Suppressor macrophage treated with lipopolysaccharide for 1 hour (primary cell): ENCODE data around the gene IGF2BP2.
A peak's percentile ranks its signal among the peaks of the same experiment; 100 is the strongest.

Source experiments
- DNase-seq, 3 donors: peaks; one replicate each; pipeline ENCODE4 v3.0.0-alpha.2; 2020 to 2022

The IGF2BP2 gene

DNA sequence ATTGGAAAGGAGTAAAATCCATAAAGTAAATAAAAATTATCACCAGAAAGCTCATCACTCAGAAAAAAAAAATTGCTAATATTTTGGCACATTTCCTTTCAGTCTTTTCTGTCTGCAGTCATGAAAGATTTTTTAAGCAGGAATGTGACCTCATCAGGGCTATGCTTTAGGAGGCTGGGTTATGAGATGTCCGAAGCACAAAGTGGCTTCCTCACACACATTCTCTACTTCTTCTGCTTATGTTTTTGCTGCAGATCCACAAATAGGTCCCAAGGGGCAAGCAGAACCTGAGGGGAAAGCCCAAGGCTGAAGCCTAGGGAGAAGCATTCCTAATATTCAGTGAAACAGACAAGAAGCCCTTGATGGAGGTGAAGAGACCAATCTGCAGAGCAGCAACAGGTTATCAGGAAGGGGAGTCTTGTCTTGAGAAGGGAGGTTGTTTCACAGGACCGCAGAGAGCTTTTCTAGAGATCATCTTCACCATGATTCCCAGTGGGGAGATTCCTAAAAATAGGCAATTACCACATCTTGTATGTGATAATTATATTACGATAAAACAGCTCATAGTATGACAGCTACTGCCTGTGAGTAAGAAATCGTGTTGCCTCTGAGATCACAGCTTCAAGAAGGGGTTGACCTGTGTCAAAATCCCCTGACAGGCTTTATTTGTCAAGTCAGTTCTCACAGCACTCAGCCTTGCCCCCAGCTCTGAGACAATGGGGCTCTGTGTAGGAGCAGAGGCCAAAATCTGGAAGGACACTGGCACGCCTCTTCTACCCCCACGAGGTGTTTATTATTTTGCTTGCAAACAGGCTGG is 60.5 kb downstream of the IGF2BP2 start:
- peak; percentile 79 to 95 (median 88) for DNase-seq

DNA sequence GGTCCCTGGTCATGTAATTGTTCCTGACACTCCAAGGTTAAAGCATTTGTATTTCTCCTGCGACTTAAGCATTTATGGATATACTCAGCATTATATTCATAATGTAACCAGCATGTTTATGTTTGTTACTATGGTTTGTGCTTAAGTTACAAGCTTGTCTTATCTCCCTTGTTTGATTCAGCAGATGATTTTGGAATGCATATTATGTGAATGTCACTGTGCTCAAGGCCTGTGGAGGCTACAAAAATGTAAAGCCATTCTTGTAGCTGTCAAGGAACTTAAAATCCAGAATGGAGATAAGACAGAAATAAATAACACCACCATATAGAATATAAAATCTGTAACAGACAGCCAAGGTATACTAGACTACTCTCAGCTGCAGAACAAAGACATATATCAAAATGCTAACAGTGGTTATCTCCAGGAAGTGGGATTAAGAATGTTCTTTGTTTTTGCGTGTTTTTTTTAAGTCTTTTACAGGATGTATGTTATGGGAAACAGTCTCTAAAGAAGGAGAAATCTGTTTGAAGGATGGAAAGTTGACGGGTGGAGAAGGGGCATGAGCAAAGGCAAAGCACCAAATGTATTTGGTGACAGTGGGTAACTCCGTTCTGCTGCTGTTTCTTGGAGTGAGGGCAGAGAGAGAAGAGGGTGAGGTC is 61.4 kb downstream of the IGF2BP2 start:
- no peak for DNase-seq

DNA sequence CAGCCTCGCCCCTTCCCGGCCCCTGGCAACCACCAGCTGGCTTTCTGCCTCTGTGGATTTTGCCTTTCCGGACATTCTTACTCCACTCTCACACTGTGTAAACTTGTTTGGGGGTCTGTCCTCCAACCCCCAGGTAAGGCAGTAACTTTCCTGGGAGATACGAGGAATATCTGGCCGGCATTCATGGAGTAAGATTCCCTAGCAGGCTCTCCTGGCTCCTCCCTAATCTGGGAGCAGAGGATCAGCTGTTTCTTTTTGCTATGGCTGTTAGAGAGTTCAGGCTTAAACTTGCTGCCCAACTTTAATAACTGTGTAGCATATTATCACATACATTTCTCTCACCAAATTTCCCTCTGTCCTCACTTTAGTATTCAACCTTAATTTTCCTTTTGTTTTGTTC is 64.3 kb downstream of the IGF2BP2 start:
- DNase-seq: no peak

DNA sequence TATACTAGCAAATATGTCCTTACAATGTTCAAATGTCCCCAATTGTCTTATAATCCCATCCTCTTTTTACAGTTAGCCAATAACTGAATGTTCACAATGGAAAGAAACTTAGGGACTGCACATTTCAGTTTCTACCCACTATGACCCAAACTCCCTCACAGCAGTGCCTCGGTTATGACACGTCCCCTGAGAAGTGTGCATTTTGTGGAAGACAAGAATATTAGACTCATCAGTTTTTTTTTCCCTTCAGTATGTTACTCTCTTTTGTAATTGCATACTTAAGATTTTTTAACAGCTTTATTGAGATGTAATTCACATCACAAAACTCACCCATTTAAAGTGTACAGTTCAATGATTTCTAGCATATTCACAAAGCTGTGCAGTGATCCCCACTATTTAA is 64.8 kb downstream of the IGF2BP2 start:
- DNase-seq: peak in 2 of 3 donors; percentile 29 to 37

DNA sequence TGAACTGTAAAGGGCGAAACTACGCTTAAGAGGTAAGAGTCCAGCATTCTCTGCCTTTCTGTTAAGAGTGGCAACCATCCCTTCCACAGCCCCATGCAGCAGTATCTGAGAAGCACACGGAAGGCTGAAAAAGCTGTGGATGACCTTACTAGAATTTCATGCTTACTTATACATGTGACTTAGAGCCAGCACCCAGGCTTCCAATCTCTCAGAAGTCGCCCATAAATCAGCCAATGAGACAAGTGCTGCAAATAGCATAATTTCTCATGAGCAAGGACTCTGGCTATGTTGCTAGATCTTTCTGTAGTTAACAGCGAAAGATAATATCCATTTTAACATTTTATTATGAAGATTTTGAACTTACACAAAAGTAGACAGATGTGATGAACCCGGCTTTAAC is 65.3 kb downstream of the IGF2BP2 start:
- DNase-seq: no peak

DNA sequence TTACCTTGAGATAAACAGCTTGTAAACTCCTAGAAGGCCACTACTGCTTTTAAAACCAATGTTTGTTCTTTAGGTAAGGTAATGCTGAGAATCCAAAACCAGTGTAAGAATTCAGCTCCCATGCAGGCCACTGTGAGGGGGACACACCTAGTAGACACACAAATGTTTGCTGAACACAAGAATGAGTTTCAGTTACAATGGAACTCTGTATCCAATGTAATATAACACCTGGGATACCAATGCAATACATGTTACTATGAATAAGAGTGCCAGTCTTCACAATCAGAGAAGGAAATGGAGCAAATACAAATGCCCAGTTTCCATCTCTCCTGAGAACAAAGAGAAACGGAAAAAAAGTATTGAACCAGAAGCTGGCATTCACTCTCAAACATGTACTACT is 65.9 kb downstream of the IGF2BP2 start:
- no peak for DNase-seq

DNA sequence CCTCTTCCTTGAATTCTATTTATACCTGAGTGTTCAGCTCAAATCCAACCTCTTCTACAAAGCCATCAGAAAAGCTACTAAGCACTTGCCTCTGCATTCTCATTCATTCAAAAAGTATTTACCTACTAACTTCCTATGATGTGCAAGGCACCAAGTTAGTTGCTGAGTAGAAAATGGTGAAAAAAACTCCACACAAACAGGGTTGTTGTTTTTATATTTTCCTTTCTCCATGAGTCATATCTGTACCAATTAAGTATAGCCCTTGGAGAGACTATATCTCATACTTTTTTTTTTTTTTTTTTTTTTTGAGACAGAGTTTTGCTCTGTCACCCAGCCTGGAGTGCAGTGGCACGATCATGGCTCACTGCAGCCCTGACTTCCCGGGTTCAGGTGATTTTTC is 67.7 kb downstream of the IGF2BP2 start:
- DNase-seq: no peak

DNA sequence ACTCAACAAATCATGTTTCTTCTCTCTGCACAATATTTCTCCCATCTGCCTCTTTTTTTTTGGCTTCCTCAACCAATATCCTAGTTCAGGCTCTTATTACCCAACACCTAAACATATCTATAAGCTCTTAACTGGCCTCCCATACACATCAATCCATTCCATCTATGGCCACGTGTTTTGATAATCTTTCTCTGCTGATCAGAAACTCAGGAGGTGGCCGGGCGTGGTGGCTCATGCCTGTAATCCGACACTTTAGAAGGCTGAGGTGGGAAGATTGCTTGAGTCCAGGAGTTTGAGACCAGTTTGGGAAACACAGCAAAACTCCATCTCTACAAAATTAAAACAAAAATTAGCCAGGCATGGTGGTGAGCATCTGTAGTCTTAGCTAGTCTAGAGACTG is 68.4 kb downstream of the IGF2BP2 start:
- DNase-seq: no peak

DNA sequence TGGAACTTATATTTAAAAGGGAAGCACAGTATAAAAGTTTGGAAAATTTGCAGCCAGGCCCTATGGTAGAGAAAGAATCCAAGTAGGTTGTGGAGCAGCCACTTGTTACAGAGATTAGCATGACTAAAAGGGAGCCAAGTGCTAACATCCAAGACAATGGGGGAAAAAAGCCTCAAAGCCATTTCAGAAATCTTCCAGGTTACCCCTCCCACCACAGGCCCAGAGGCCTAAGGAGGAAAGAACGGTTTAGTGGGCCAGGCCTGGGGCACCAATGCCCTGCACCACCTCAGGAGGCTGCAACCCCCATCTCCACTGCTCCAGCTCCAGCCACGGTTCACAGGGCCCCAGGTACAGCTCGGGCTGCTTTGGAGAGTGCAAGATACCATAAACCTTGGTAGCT is 69.9 kb downstream of the IGF2BP2 start:
- DNase-seq: no peak

DNA sequence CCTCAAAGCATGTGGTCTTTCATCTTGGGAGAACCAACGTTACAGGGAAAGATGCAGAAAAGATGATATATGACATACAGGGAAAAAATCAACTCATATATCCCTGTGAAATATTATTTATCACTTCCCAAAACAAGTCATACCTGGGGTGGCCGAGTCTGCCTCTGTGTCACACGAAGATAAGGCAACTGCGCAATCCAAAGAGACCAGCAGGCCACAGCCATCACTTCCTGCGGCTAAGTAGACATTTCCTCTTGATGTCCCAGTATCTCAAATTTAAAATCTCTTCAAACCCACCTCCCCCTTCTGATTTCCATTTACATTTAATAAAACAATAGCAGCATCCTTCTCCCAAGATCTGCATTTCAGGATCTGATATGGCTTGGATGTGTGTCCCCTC is 71.5 kb downstream of the IGF2BP2 start:
- no peak for DNase-seq

DNA sequence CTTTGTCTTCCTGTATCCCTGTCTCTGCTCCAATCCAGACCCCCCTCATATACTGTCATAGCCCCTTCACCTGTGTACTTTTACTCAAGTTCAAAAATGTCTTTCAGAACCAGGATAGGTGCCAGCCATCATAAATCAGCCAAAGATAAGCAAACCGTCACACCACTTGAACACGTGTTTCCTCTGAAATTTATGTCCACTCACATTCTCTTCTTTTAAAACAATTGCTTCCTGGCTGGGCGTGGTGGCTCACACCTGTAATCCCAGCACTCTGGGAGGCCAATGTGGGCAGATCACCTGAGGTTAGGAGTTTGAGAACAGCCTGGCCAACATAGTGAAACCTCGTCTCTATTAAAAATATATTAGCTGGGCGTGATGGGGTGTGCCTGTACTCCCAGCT is 74.1 kb downstream of the IGF2BP2 start:
- no peak for DNase-seq

DNA sequence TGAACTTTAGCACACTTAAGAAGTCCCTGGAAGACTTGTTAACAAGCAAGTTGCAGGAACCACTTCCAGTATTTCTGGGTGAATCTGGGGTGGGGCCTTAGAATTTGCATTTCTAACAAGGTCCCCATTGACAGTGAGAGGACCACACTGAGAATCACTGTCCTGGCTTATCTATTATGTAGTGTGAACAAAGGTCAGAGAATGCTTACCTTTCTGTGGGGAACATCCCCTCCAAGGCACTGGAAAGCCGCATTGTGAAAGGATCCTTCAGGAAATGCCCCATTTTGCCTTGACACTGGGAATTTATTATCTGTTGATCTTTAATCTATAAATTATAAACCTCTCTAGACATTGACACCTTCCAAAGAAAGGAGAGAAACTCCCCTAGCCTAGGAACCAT is 74.8 kb downstream of the IGF2BP2 start:
- no peak for DNase-seq

DNA sequence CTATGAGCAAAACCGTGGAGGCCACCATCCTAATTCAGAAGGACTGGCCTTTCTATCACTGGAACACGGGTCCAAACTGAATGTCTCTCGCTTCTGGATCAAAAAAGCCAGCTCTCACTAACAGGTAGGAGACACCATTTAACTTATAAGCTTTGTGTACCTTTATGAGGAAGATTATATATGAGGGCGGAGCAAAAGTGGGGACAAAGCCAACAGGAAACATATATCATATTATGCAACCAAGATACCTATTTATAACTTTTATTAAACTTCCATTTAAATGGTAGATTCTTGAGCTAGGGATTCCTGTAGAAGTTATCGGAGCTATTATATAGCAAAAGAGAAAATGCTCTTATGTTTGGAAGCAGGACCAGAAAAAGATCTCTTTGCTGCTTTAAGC is 78.4 kb downstream of the IGF2BP2 start:
- DNase-seq: no peak

DNA sequence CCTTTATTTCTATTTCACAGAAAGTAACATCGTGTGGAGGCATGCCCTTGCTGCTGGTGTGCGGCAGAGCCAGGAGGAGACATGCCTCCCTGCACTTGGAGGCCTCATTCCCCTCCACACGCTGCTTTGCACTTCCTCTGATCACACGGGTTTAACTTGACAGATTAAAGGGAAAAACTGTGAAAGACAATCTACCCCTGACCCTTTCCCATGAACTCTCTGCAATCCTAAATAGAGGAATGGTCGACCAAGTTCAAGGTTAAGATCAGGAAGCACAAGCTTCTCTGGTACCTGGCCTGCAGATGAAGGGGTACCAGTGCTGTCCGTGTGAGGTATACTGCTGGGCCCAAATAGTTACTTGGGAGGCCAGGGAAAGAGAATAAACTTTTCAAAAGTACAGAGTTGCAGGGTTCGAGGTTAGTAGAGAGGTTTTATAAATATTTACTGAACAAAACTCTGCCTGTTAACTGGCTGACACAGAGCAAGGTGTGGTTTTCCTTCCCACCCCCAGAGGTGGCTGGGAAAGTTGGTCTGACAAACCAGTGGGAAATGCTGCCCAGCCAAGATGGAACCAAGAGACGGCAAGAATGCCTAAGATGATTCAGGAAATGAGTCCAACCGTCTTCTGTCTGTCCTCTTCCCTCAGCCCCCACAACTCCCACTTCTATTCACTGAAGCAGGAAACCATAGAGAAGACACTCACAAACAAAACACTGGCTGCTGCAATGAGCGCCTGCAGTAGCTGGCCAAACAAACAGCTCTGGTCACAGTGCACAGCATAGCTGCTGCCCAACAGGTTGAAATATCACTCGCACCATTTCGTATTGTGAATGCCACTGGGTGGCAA is 79.6 kb downstream of the IGF2BP2 start:
- DNase-seq: peak; percentile 65 to 80 (median 71)

DNA sequence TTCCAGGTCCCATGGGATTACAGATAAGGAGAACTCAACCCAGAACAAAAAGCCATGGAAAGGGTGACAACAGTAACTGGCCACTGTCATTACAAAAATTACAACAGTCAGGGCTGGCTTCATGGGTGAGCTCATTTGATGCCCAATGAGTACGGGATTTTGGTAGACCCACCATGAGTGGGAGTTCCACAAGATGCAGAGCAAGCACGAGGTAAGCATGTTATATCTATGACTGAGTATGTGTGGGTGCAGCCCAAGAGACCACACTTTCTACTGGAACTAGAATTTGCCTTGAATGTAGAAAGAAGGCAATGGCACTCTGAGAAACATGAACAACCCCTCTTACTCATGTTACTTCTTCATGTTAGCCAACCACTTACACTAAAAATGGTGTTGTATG is 83.3 kb downstream of the IGF2BP2 start:
- DNase-seq: peak; percentile 70 to 89 (median 73)

DNA sequence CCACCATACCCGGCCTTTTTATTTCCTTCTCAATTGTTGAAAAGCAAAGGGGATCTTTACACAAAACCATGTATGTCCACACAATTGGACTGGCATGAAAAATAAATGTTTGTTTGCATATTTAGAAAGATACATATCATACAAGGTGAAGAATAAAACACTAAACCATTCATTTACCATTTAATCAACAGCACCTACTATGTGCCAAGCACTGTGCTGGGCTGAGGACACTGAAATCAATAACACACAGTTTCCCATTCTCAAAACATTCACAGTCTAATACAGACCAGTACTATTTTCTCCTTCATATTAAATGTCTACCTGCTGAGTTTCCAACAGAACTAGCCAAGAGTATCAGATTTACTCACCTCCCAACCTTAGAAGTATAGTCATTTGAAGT is 84.7 kb downstream of the IGF2BP2 start:
- no peak for DNase-seq

DNA sequence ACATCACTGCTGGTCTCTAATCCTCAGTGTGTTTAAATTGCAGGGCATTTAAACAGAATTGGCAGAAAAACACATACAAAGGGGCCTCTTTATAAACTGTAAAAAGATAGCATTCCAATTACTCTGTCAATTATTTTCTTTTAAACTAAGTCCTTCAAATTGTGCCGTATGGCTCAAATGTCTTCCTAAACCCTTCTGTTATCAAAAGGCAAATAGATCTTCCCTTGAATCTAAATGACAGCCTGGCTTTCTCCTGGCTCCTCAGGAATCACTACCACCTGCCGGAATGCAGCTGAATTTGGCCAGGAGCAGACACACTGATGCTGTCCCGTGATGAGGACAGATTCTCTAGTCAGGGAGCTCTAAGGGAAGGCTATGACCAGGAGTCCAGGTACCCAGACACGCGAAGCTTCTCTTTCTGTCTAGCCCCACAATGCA is 85.6 kb downstream of the IGF2BP2 start:
- no peak for DNase-seq

DNA sequence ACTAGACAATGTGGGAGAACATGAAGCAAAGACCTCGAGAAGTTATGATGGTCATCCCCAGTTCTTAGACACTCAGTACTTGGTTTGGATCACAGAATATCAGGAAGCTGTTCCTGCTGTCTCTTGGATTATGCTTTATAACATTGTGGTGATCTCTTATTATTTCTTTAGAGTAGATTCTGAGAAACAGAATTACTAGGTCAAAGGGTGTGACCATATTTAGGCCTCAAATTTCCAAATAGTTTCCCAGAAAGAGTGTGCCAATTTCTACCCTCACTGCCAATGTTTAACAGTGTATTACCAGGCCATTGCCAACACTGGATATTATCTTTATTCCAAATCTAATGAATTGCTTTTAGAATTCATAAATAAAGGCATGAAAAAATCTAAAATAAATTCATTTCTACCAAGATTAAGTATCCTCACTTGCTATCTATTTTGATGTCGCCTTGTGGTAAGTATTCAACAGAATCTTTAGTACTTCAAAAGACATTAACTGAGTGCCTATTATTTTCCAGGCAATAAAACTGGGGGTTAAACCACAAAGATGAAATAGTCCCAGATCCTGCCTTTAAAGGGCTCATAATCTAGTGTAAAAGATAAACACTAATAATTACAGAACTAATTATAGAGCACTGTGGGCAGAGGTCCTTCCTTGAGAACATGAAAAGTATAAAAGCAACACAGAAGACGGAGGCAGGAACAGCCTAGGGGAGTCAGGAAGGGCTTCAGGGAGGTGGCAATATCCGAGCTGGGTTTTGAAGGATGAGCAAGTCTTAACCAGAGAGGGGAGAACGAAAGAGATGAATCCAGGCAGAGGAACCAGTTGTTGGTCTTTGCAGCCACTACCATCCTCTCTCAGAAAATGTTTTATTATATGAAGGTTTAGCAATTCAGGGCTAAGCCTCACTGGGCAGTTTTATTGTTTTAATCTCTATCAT is 86.8 kb downstream of the IGF2BP2 start:
- no peak for DNase-seq

DNA sequence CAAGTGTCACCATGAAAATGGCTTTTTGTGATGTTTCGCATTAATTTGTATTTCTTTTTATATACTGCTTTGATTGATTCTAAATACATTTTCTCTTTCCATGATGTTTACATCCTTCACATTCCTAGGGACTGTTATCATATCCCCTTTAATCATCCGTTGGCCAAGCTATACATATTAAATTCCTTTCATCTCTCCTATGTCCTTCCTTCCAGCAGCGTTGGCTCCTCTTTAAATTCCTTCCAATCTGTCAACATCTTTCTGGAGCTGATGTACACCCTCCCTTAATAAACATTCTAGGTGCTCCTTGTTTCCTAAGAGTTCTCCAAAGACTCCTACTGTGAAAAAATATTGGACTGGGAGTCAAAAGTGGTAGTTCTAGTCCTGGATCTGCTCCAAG is 87.8 kb downstream of the IGF2BP2 start:
- no peak for DNase-seq

DNA sequence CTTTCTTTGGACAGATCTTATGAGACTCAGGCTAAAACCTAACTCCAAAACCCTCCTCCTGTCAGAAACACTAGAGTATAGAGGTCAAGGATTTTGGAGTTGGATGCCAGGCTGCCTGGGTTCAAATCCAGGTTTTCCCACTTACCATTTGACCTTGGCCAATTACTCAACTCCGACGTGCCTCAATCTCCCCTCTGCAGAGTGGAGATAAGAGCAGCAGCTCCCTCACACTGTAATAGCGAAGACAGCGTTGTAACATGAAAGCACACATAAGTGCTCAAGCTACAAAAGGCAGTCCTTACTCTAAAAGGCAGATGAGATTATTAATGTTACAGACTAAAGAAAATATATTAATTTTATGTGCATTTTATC is 90.1 kb downstream of the IGF2BP2 start:
- no peak for DNase-seq

DNA sequence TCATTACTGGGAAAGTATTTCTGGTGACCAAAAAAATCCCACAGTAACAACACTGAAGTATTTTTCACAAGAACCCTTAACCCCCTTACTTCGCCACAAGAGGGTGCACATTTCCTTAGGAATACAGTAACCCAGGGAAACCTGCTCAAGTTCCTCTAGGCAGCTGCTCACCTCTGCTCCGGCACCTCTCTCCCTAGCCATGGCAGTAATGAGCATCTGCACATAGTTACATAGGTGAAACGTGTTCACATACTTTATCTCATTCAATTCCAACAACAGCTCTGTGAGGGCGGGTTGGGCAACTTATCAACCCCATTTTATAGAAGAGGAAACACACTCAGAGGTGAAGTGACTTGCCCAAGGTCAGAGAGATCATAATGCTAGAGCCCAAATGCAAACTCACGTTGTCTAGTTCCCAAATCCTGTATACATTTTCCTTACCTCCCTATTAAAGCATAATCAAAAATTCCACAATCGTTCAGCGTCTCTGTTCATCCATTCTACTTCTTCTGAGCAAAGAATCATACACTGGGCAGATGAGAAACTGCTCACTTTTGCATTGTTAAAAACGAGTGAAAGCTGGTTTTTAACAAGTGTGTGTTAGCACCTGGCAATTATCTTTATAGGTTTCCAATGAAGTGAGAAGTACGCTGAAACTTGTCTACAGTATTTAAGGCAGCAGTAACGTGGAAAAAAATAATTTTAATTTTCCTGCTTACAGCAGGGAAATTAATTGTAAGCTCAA is 90.7 kb downstream of the IGF2BP2 start:
- peak; percentile 72 to 76 (median 72) for DNase-seq

DNA sequence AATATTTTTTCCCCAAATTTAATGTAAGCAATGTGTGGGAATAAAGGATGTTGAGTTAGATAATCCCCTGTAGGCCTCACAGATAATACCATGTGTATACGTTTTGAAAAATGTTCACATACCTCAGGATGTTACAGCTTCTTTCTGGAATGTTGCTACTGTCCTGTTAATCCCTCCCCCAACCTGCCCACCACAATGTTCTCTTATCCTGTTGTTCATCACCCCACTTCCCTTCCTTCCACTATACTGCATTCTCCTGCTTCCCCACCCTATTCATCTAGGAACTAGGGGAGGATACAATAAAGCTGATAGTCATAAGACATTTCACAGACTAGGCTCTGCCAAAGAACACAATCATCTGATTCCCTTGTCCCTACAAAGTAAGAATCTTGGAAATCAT is 92.1 kb downstream of the IGF2BP2 start:
- no peak for DNase-seq
